BE2C (cell line): ENCODE results near the gene PLA2G2D.

Experiments used
- DNase-seq: peaks from one replicate; pipeline ENCODE4 v3.0.0-alpha.2; 2020
- H3K27me3 ChIP-seq: fragments of 250-450 bp; sonication (Bioruptor Pico); 2 replicates; pipeline ENCODE4 v1.5.1; 2020; ENCODE audit warnings: mild to moderate bottlenecking
- H3K36me3 ChIP-seq: fragments of 250-450 bp; sonication (Bioruptor Pico); 2 replicates; pipeline ENCODE4 v1.5.1; 2020; ENCODE audit warnings: mild to moderate bottlenecking
- H3K4me1 ChIP-seq: fragments of 250-450 bp; sonication (Bioruptor Pico); 2 replicates; pipeline ENCODE4 v1.5.1; 2020
- H3K4me3 ChIP-seq: 2 replicates; pipeline ENCODE4 v1.5.1; 2011; ENCODE audit warnings: low read depth, low read length
- H3K9me3 ChIP-seq: fragments of 250-450 bp; sonication (Bioruptor Pico); 2 replicates; pipeline ENCODE4 v1.5.1; 2020
- TF ChIP-seq, protein P1 (sequence below): IDR thresholded peaks from 2 replicates; pipeline ENCODE4 v1.5.1; 2012; ENCODE audit warnings: mild to moderate bottlenecking, low read depth, low read length

Gene PLA2G2D

DNA sequence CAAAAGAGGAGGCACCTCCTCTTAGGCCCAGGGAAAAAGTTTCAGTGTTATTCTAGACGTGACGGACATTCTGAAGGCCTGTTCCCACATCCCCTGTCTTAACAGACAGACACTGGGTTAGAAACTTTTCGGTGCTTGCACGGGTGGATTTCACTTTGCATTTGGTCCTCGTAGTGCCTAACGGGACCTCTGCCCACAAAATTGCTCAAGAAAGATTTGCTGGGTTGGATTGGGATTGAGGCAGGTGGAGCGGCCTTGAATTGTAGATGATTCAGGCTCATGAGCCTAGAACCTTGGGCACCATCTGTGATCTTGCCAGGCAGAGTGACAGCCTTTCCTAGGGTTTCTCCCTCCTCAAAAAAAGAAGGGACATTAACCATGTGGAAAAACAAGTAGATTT lies 46.6 kb downstream of the PLA2G2D start:
- DNase-seq = no peak
- TF ChIP-seq, protein P1, sequence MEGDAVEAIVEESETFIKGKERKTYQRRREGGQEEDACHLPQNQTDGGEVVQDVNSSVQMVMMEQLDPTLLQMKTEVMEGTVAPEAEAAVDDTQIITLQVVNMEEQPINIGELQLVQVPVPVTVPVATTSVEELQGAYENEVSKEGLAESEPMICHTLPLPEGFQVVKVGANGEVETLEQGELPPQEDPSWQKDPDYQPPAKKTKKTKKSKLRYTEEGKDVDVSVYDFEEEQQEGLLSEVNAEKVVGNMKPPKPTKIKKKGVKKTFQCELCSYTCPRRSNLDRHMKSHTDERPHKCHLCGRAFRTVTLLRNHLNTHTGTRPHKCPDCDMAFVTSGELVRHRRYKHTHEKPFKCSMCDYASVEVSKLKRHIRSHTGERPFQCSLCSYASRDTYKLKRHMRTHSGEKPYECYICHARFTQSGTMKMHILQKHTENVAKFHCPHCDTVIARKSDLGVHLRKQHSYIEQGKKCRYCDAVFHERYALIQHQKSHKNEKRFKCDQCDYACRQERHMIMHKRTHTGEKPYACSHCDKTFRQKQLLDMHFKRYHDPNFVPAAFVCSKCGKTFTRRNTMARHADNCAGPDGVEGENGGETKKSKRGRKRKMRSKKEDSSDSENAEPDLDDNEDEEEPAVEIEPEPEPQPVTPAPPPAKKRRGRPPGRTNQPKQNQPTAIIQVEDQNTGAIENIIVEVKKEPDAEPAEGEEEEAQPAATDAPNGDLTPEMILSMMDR = no peak
- Histone ChIP-seq H3K4me1 (no peaks in the 10 kb centered on the region), H3K4me3 (no peak overlapping the region), H3K27me3 (no peaks in the 10 kb centered on the region), H3K9me3 (no peaks in the 10 kb centered on the region), H3K36me3 (no peaks in the 10 kb centered on the region)

DNA sequence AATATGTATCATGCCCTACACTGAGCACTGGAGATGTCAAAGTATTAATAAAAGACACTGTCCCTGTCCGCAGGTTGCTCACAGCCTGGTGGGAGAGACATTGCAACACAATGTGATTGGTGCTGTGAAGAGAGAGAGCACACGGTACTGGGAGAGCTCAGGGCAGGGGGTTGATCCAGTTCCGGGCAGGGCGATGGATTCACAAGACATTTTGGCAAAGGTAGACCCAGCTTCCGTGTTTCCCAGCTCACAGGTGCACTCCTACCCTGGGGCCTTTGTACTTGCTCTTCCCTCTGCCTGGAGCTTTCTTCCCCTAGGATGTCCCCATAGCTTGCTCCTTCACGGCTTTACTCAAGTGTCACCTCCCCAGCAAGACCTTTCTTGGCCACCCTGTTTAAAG lies 47.9 kb downstream of the PLA2G2D start:
- Histone ChIP-seq H3K27me3 (no peaks in the 10 kb centered on the region), H3K9me3 (no peaks in the 10 kb centered on the region), H3K36me3 (no peaks in the 10 kb centered on the region), H3K4me3 (no peak overlapping the region), H3K4me1 (no peaks in the 10 kb centered on the region)
- TF ChIP-seq, protein P1 = no peak
- no peak for DNase-seq

DNA sequence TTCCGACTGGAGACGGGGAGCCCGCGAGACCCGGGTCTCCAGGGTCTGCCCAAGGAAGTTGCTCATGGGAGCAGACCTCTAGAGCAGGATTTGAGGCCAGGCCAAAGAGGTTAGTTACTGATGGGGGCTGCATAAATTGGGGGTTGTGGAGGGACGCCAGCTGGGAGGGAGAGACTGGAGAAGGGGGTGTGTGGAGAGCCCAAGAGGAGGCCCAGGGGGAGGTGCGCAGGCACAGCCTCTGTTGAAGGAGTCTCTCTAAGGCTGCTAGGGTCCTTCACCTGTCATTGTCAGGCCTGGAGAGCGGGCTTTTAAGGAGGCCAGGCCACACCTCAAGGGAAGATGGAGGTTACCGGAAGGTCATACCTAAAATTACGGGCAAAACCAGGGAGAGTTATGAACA lies 49.0 kb downstream of the PLA2G2D start:
- no peak overlapping the region for H3K4me3 ChIP-seq
- no peak for DNase-seq
- H3K9me3 ChIP-seq = no peaks in the 10 kb centered on the region
- H3K27me3 ChIP-seq = no peaks in the 10 kb centered on the region
- H3K36me3 ChIP-seq = no peaks in the 10 kb centered on the region
- no peaks in the 10 kb centered on the region for H3K4me1 ChIP-seq
- TF ChIP-seq, protein P1 = no peak

GRCh38 chr1:20069874-20070273 lies 49.5 kb downstream of the PLA2G2D start, which contains the start of gene PLA2G5:
TSS of gene PLA2G5 (plus strand) at chr1:20070194. CDS start at chr1:20084831, 14,637 bp downstream.
- no peak within 1 kb of the TSS for H3K4me3 ChIP-seq
- no peaks in the 10 kb centered on the region for H3K27me3 ChIP-seq
- no peaks in the 10 kb centered on the region for H3K4me1 ChIP-seq
- TF ChIP-seq, protein P1 = no peak
- H3K36me3 ChIP-seq = no peaks in the 10 kb centered on the region
- H3K9me3 ChIP-seq = no peaks in the 10 kb centered on the region
- no peak for DNase-seq

- Histone ChIP-seq H3K4me3 (no peak overlapping the region), H3K9me3 (no peaks in the 10 kb centered on the region), H3K4me1 (no peaks in the 10 kb centered on the region), H3K27me3 (no peaks in the 10 kb centered on the region), H3K36me3 (no peaks in the 10 kb centered on the region)
- TF ChIP-seq, protein P1 = no peak
- DNase-seq = no peak
Observed at GRCh38 chr1:20068722-20069121, 50.6 kb downstream of the PLA2G2D start.

GRCh38 chr1:20063861-20064292 lies 55.5 kb downstream of the PLA2G2D start:
- no peak for DNase-seq
- Histone ChIP-seq H3K27me3 (no peaks in the 10 kb centered on the region), H3K36me3 (no peaks in the 10 kb centered on the region), H3K4me3 (no peak overlapping the region), H3K9me3 (no peaks in the 10 kb centered on the region), H3K4me1 (no peaks in the 10 kb centered on the region)
- TF ChIP-seq, protein P1 = no peak
